A673 (cell line): ENCODE data around the gene LRP6.

Experiments
- CTCF ChIP-seq: fragments of 300-800, 200-600 bp; sonication (generic); conservative IDR thresholded peaks from 2 replicates; pipeline ENCODE4 v1.5.1; 2017; ENCODE audit warnings: low read depth, mild to moderate bottlenecking, antibody characterized with exemption, low read length, moderate library complexity, mixed read lengths
- EZH2 ChIP-seq: fragments of 200-600 bp; sonication (generic); IDR thresholded peaks from 2 replicates; pipeline ENCODE4 v1.6.1; 2017; ENCODE audit warnings: borderline replicate concordance, low read depth, mild to moderate bottlenecking, mixed read lengths, antibody characterized with exemption, low read length; ENCODE audit not compliant: poor library complexity, severe bottlenecking

GRCh38 chr12:12087693-12088034 lies 179.2 kb downstream of the LRP6 start:
- no peak for TF ChIP-seq EZH2
- TF ChIP-seq CTCF: no peak
